ENCODE data around the gene FLACC1. TPM values are rescaled to one million over a fixed set of nuclear protein-coding genes. Genes with fewer than 3 reads are reported as not detected.

Gene FLACC1
- total RNA-seq, 2 donors from 2014 or later = 0.27 to 0.97 TPM

GRCh38 chr2:201276511-201276910 lies 80.6 kb downstream of the FLACC1 start:
- no peaks in the 10 kb centered on the region for H3K9me3 ChIP-seq
- TF ChIP-seq POLR2AphosphoS5 (IDR thresholded peaks at IDR 0.05) (no peak), CTCF (IDR thresholded peaks at IDR 0.05) (no peak), POLR2A (IDR thresholded peaks at IDR 0.05) (no peak)
- no peak overlapping the region for H3K4me3 ChIP-seq
- H3K4me1 ChIP-seq (replicated peaks) = no peaks in the 10 kb centered on the region
- no peaks in the 10 kb centered on the region for H3K27me3 ChIP-seq (replicated peaks; ENCODE audit: insufficient read depth)
- WGBS = 84% methylated on average over 6 of the region's 6 CpGs
- intact Hi-C loops (cut with DNase I) = no loop called here
- no peak for DNase-seq (ENCODE audit: low spot score)
- H3K36me3 ChIP-seq = peaks cover 0 to 2% of the 10 kb centered on the region in 2 donors
- H3K27ac ChIP-seq = no peak overlapping the region

- Histone ChIP-seq H3K4me1 (replicated peaks) (no peaks in the 10 kb centered on the region), H3K27me3 (replicated peaks; ENCODE audit: insufficient read depth) (no peaks in the 10 kb centered on the region), H3K36me3 (peaks cover 0 to 2% of the 10 kb centered on the region in 2 donors), H3K9me3 (no peaks in the 10 kb centered on the region), H3K4me3 (no peak overlapping the region), H3K27ac (no peak overlapping the region)
- intact Hi-C loops (cut with DNase I) = no loop called here
- DNase-seq (ENCODE audit: low spot score) = no peak
- TF ChIP-seq POLR2A (IDR thresholded peaks at IDR 0.05) = no peak
- no peak for TF ChIP-seq CTCF (IDR thresholded peaks at IDR 0.05)
- TF ChIP-seq POLR2AphosphoS5 (IDR thresholded peaks at IDR 0.05) = no peak
- 64% methylated on average over 5 of the region's 5 CpGs for WGBS
Measured at GRCh38 chr2:201275990-201276389, 81.2 kb downstream of the FLACC1 start.

GRCh38 chr2:201275069-201275468 lies 82.1 kb downstream of the FLACC1 start:
- H3K4me3 ChIP-seq = no peak overlapping the region
- DNase-seq (ENCODE audit: low spot score) = no peak
- WGBS = 92% methylated on average over 2 of the region's 2 CpGs
- no peak overlapping the region for H3K27ac ChIP-seq
- H3K9me3 ChIP-seq = no peaks in the 10 kb centered on the region
- intact Hi-C loops (cut with DNase I) = no loop called here
- no peaks in the 10 kb centered on the region for H3K27me3 ChIP-seq (replicated peaks; ENCODE audit: insufficient read depth)
- TF ChIP-seq POLR2AphosphoS5 (IDR thresholded peaks at IDR 0.05) (no peak), POLR2A (IDR thresholded peaks at IDR 0.05) (no peak), CTCF (IDR thresholded peaks at IDR 0.05) (no peak)
- H3K4me1 ChIP-seq (replicated peaks) = no peaks in the 10 kb centered on the region
- H3K36me3 ChIP-seq = peaks cover 0 to 2% of the 10 kb centered on the region in 2 donors

GRCh38 chr2:201273330-201273983 lies 83.7 kb downstream of the FLACC1 start:
- no peak for DNase-seq (ENCODE audit: low spot score)
- Histone ChIP-seq H3K9me3 (no peaks in the 10 kb centered on the region), H3K4me3 (no peak overlapping the region), H3K27me3 (replicated peaks; ENCODE audit: insufficient read depth) (no peaks in the 10 kb centered on the region), H3K4me1 (replicated peaks) (no peaks in the 10 kb centered on the region), H3K36me3 (no peaks in the 10 kb centered on the region), H3K27ac (no peak overlapping the region)
- 88% methylated on average over 9 of the region's 9 CpGs for WGBS
- TF ChIP-seq POLR2AphosphoS5 (IDR thresholded peaks at IDR 0.05) = no peak
- no peak for TF ChIP-seq POLR2A (IDR thresholded peaks at IDR 0.05)
- no peak for TF ChIP-seq CTCF (IDR thresholded peaks at IDR 0.05)
- intact Hi-C loops (cut with DNase I) = no loop called here

GRCh38 chr2:201271917-201272316 lies 85.2 kb downstream of the FLACC1 start:
- Histone ChIP-seq H3K36me3 (no peaks in the 10 kb centered on the region), H3K9me3 (no peaks in the 10 kb centered on the region), H3K27ac (no peak overlapping the region), H3K27me3 (replicated peaks; ENCODE audit: insufficient read depth) (no peaks in the 10 kb centered on the region), H3K4me1 (replicated peaks) (no peaks in the 10 kb centered on the region), H3K4me3 (no peak overlapping the region)
- intact Hi-C loops (cut with DNase I) = no loop called here
- TF ChIP-seq POLR2A (IDR thresholded peaks at IDR 0.05) = no peak
- no peak for DNase-seq (ENCODE audit: low spot score)
- WGBS = 97% methylated on average over 2 of the region's 2 CpGs
